T1000 (cell line): ENCODE data around the gene CHTF8.

ENCODE experiments used
- DNase-seq: peaks from one replicate; lab custom pipeline; 2025; ENCODE audit warnings: mixed read lengths; lab: John Stamatoyannopoulos, UW

CHTF8 gene

DNA sequence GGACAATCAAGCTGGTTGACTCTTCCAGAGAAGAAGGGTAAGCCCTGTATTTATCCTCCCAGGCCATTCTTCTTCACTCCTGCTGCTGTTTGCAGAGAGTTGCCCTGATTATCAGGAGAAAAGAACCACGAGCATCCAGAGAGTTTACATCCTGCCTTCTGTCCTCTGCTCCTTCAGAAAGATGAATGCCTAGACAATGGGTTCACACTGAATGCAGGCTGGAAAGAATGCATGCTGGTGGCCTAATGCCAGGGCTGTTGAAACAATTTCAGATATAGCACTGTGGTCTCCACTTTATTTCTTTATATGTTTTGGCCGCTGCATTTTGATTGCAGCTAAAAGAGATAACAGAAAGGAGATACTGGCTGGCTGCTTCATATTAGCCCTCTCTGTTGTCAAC lies 48.1 kb downstream of the CHTF8 start:
- DNase-seq: no peak

- no peak for DNase-seq
These were observed 49.0 kb downstream of the CHTF8 start for GRCh38 chr16:69083306-69083941.

DNA sequence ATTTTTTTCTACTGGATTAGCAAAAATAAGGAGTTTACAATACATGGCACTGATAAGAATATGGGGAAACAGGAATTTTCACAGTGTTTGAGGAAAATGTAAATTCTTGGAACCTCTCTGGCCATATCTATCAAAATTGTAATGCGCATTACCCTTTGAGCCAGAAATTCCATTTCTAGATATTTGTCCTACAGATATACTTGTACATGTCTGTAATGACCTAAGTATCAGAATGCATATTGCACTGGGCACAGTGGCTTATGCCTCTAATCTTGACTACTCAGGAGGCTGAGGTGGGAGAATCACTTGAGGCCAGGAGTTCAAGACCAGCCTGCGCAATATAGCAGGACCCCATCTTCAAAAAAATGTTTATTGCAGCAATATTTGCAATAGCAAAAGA lies 52.7 kb downstream of the CHTF8 start:
- no peak for DNase-seq

GRCh38 chr16:69078073-69078472 lies 54.3 kb downstream of the CHTF8 start:
- DNase-seq: no peak

GRCh38 chr16:69077251-69077650 lies 55.1 kb downstream of the CHTF8 start:
- DNase-seq: no peak

DNA sequence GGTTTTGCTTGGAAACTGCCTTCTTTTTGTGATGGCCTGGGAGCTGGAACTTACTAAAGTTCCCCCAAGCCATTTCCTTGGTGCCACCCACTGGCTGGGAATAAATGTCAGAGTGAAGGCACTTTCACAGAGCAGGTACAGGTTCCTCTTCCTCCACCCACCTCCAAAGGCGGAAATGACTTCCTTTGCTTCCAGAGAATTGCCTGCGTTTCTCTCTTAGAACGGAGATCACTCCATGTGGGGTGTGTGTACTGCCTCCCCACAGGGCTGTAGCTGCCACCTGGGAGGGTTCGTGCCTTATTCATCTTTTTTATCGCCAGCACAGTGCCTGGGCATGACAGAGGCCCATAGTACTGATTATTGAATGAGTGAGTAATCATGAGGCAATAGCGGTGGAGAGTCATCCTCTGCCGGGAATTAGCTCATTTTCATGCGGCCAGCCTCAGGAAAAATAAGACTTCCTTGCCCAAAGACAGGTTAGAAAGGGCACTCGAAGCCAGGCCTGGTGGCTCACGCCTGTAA lies 59.1 kb downstream of the CHTF8 start:
- DNase-seq: peak; percentile 70

- DNase-seq: no peak
These were observed 59.8 kb downstream of the CHTF8 start for GRCh38 chr16:69072640-69072974.

- DNase-seq: no peak
These were observed 61.4 kb downstream of the CHTF8 start for GRCh38 chr16:69071036-69071435.

- DNase-seq: no peak
These were observed 62.9 kb downstream of the CHTF8 start for GRCh38 chr16:69069504-69069903.
